Cortex of kidney (tissue), 1 donor: ENCODE results near the gene SPRING1.

Experiments used
- DNase-seq: peaks from one replicate; lab custom pipeline; 2025; lab: John Stamatoyannopoulos, UW

Gene SPRING1

DNA sequence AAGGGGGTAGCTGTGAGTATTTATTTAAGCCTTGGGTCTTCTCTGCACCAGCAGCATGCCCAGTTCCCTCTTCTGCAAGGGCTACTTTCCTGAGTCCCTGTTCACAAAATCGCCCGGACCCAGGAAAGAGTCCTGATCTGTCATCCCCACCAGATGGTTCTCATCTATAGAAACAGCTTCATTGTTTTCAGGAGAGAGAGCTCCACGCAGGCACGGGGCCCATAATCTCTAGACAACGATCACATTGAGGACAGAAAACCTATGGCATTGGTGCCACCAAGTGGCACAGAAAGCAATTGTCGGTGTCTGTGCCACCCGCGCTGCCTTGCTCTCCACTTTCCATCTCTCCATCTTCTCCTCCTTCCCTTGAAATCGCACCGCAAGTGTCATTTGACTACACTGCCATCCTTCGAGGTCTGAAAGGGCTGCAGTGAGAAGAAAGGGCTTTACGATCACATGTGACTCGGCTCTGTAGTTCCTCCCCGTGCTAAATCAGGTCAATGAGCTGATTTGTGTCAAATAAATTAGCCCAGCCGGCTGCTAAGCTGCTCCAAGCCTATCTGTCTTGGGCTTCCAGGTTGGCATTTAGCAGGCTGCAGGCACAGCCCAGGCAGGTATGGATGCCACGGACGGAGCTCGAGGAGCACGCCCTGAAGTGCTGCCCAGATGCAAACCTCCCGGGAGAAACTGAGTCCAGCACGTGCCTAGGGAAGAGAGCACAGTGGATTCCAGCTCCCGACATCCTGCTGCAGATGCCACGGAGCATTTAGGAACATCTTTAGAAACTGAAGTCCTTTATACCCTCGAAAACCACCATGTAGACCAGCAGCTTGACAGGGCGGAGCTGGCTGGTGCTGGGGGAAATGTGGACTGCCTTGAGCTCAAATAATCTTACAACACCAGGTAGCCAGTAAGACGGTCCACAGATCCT lies 28.8 kb downstream of the SPRING1 start:
- no peak for DNase-seq

GRCh38 chr12:116707751-116708150 lies 30.1 kb downstream of the SPRING1 start:
- no peak for DNase-seq

GRCh38 chr12:116703214-116703795 lies 34.6 kb downstream of the SPRING1 start:
- DNase-seq, result no peak

- DNase-seq, result no peak
Measured at GRCh38 chr12:116701432-116701831, 36.4 kb downstream of the SPRING1 start.

DNA sequence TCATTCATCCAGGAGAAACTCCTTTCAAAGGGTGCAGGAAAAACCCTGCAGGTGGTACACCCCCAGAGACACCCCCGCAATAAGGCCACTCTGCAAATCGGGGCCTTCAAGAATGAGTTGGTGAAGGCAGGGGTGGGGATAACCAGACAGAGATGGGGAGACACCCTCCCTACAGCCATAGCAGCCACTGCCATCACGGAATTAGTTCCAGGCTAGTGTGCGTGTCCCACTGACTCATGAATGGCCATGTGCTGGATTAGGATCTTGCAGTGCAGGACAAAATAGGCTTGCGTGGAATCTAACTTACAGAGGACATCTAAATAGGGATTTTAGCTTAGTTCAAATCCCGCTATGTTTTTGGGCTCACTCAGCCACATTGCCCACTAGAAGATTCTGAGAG lies 37.8 kb downstream of the SPRING1 start:
- DNase-seq, result no peak

- no peak for DNase-seq
Measured at GRCh38 chr12:116698554-116699075, 39.3 kb downstream of the SPRING1 start.

GRCh38 chr12:116698116-116698515 lies 39.8 kb downstream of the SPRING1 start:
- DNase-seq, result no peak

DNA sequence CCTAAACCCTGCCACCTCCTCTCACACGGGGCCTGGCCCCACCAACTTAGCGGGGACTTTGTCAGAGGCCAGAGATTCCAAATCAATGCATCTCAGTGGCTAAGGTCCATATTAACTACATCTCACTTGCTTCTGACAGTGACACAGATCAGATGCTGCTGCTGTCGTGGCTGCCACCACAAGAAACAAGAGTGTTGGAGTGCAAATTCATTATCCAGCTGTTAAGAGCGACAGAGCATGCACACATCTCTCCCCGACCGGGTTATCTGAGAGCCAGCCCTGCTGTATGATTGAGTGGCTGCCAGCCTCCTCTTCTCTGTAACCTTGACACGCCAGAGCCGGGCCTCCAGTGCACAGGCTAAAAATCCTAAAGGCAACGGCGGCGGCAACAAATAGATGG lies 40.2 kb downstream of the SPRING1 start:
- DNase-seq, result no peak

DNA sequence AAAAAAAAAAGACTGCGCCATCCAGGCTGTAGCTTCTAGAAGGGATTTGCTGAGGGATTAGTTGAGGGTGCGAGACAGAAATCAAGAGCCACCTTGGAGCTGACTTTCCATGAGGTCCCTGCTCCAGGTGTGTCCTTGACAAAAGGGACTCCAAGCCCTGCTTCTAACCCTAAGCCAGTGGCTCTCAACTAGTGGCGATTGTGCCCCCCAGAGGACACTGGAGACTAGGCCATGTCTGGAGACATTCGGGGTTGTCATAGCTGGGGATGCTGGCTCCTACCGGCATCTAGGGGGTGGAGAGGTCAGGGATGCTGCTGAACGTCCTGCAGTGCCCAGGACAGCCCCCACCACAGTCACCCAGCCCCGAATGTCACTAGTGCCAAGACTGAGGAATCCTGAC lies 40.6 kb downstream of the SPRING1 start:
- no peak for DNase-seq

- DNase-seq, result no peak
Measured at GRCh38 chr12:116695464-116695725, 42.5 kb downstream of the SPRING1 start.

DNA sequence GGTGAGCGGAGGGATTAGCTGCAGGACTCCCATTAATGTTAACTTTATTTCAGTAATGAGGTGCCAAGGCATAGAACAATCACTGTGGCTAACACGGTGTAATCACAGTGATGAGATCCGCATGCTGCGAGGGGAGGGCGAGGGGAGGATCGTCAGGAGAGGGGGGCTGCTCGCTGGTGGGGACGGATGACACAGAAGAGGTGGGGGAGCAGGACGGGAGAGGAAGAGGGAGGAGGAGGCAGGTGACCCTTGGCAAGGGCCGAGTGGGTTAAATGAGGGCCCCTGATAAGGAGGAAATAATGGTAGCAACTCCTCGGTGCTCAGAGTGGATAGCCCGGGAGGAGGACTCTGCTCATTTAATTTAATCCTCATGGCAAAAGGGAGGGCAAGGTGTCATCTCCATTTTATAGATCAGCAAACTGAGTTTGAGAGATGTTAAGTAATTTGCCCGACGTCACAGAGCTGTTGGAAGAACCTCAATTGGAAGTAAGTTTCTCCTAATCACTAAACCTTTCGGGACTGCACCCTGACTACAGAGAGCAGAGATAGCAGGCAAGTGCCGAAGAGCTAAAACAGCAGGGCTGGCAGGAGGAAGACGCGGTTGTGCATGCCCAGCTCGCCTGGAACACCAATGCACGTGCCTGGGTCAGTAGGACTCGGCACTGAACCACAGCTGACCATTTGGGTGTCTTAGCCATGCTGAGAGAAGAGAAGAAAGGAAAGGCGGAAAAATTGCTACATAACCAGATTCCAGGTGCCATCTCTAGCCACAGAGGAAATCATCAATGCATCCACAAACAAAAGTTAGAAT lies 43.0 kb downstream of the SPRING1 start:
- DNase-seq, result no peak

DNA sequence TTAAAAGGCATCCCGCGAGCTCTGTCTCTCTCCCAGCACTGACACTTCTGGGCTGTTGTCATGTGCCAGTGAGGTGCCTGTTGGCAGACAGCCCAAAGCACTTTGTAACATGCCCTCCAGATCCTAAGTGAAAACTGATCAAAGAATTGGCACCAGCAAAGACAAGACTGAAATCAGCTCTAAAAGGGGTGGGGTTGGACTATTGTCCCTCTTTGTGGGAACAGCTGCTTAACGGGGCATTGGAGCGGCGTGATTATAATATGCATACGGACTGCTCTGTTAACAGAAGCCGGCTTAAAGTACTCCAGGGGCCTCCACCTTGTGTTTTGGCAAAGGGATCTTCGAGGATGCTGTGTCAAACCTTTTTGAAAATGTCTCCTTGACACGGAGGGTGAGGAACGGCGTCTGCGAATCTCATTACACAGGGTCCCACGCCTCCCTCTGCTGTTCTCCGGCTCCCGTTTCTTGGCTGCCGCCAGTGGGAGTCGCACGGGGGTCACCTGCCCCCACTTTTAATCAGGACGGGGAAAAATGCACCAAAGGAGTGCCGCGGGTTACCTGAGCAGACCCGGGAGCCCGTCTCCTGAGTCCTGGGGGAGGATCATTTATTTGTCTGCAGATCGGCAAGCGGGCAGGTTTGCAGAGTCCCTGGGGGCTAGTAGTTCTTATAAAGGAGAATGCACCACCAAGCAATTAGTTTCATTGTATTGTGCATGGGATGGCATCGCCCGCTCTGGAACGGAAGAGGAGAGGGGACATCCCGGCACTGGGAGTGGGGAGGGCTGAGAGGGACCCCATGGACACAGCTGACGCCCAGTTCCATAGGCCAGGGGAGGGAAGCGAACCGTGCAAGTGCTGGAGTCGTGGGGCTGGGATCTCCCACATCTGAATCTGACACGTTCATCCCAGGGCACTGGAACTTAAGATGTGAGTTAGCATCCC lies 44.3 kb downstream of the SPRING1 start:
- DNase-seq, result no peak

DNA sequence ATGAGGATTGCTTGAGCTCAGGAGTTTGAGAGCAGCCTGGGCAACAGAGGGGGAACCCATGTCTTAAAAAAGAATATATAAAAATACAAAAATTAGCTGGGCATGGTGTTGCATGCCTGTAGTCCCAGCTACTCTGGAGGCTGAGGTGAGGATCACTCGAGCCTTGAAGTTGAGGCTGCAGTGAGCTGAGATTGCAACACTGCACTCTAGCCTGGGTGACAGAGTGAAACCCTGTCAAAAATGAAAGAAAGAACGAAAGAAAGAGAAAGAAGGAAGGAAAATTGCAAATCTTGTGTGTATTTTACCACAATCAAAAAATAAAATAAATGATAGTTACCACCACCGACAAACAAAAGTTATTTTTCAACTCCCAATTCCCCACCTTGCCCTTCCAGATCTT lies 45.3 kb downstream of the SPRING1 start:
- no peak for DNase-seq

DNA sequence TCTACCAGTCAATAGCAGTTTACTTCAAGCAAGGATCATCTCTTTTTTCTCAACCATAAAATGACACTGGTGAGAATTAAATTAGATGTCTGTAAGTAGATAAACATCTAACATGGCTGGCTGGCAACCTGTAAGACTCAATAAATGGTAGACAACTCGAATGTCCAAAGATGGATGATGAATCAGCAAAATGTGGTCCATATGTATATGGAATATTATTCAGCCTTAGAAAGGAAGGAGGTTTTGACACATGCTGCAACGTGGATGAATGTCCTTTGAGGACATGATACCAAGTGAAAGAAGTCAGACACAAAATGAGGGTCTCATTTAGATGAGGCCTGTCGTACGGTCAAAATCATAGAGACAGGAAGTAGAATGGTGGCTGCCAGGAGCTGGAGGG lies 46.2 kb downstream of the SPRING1 start:
- no peak for DNase-seq

- DNase-seq, result no peak
Measured at GRCh38 chr12:116691205-116691604, 46.7 kb downstream of the SPRING1 start.

GRCh38 chr12:116689979-116690744 lies 47.7 kb downstream of the SPRING1 start:
- DNase-seq, result no peak

GRCh38 chr12:116689521-116689920 lies 48.3 kb downstream of the SPRING1 start:
- DNase-seq, result no peak
